GM10248 (cell line): ENCODE results near the gene ASGR1.

Source experiments
- CTCF ChIA-PET: fragments of 300-600 bp; sonication (Branson Sonifier 250); formaldehyde crosslinking; extraction: SDS; loops from one replicate; lab custom pipeline; 2021; ENCODE audit warnings: antibody characterized with exemption; lab: Yijun Ruan, JAX
- POLR2A ChIA-PET: fragments of 350-650 bp; sonication (Branson Sonifier 250); formaldehyde crosslinking; extraction: SDS; loops from one replicate; lab custom pipeline; 2020; ENCODE audit warnings: antibody characterized with exemption; lab: Yijun Ruan, JAX
- DNase-seq: peaks from one replicate; pipeline ENCODE4 v3.0.0; 2012; ENCODE audit errors: extremely low spot score
- CTCF ChIP-seq: IDR thresholded peaks from 2 replicates; pipeline ENCODE4 v1.5.1; 2012; ENCODE audit warnings: mild to moderate bottlenecking, low read depth; ENCODE audit errors: extremely low read depth, missing control alignments, control extremely low read depth

Gene ASGR1

GRCh38 chr17:7144213-7144612 lies 35.0 kb downstream of the ASGR1 start:
- TF ChIP-seq CTCF, result no peak
- POLR2A ChIA-PET, result no interaction called here
- CTCF ChIA-PET, result interaction anchor here (1.2 to 3.2 kb wide), 3 partner anchors 33 to 230 kb away, joined by 3 to 8 read pairs (median 4); no protein-coding TSS in a partner anchor
- DNase-seq, result no peak

DNA sequence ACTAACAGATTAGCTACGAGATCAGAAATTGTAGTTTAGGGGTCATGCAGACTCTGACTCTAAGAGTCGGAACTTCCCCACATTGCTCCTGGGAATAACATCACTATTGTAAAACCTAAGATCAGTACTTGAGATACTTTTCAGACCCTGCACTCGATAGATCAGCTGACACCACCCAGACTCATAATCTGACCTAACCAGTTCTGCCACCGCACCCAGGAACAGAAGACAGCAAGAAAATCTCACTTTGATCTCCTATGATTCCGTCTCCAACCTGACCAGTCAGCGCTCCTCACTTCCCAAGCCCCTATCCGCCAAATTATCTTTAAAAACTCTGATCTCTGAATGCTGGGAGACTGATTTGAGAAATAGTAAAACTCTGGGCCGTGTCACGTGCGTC lies 37.3 kb downstream of the ASGR1 start:
- no peak for TF ChIP-seq CTCF
- no peak for DNase-seq
- POLR2A ChIA-PET, result no interaction called here
- CTCF ChIA-PET, result interaction anchor here (0.6 to 15.1 kb wide), 7 partner anchors 8 to 299 kb away, joined by 3 to 247 read pairs (median 5); partner anchors contain the start of gene SLC16A11

DNA sequence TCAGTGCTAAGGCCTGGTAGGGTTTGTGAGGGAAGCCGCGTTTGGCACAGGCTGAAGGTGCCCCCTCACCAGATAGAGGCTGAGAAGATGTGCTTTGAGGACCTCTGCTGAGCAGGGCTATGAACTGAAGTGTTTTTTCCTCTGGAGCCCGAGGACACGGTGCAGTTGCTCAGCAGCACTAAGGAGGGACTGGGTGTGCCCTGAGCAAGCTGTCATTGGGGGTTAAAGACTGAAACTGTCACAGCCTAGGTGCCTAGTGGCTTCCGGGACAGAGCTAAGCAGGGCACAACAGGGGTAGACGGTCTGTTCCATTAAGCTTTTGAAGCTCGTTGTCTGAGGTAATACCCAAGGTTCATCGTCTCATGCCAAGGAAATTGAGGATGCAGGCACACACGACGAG lies 39.8 kb downstream of the ASGR1 start:
- POLR2A ChIA-PET, result no interaction called here
- CTCF ChIA-PET, result interaction anchor here (7.3 to 15.1 kb wide), 2 partner anchors 88 to 94 kb away, joined by 80 to 247 read pairs; partner anchors contain the start of gene SLC16A11
- no peak for DNase-seq
- TF ChIP-seq CTCF, result no peak

GRCh38 chr17:7138800-7139381 lies 40.3 kb downstream of the ASGR1 start:
- ChIA-PET CTCF (interaction anchor here (2.8 to 15.1 kb wide), 3 partner anchors 16 to 94 kb away, joined by 17 to 247 read pairs (median 80); partner anchors contain the start of gene SLC16A11), POLR2A (no interaction called here)
- DNase-seq, result no peak
- TF ChIP-seq CTCF, result no peak

DNA sequence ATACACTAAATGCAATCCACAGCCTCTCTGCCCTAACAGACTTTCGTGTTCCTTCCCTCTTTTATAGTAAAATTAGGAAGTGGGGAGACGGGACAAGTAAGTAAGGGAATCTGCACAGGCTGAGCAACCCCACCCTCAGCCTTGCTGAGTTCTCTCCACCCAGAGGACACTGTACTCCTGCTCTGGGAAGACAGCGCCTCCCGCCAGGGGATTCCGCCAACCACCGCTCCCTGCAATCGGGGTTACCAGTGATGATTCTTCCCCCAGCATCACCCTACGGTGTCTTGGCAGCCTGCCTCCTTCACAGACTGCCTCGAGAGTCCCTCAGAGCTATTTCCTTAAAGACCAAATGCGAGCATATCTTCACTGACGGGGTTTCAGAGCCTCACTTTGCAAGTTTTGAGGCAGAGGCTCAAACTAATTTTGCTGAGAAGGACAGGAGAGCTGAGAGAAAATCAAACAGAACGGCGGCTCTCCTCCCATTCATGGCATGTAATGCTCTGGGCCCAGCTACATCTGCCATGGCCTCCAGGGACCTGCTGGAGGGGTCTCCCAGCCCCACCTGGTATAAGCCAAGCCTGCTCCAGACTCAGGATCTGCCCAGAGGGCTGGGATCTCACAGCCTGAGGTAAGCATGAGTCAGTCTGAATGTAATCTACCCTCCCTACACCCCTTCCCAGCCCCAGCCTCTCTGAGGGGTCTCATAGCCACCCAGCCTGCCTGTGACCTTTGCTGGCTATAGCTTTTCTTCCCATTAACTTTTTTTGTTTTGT lies 41.8 kb downstream of the ASGR1 start:
- ChIA-PET POLR2A (no interaction called here), CTCF (interaction anchor here (0.7 to 15.1 kb wide), 28 partner anchors 10 to 316 kb away, joined by 3 to 247 read pairs (median 5); partner anchors contain the start of genes SLC16A11 and SLC16A13)
- DNase-seq, result no peak
- no peak for TF ChIP-seq CTCF

- DNase-seq, result peak; percentile 78
- POLR2A ChIA-PET, result no interaction called here
- peak; percentile 88 for TF ChIP-seq CTCF
- CTCF ChIA-PET, result interaction anchor here (0.7 to 15.1 kb wide), 25 partner anchors 10 to 315 kb away, joined by 3 to 247 read pairs (median 5); partner anchors contain the start of genes SLC16A11 and SLC16A13
Observed at GRCh38 chr17:7136266-7136877, 42.8 kb downstream of the ASGR1 start.
